HEK293 (cell line): Measurements from ENCODE around the gene RAB9A.
A peak's percentile ranks its signal among the peaks of the same experiment; 100 is the strongest.

Experiments
- CTCF ChIP-seq: fragments of 450-650 bp; formaldehyde crosslinking; IDR thresholded peaks from 2 replicates; pipeline ENCODE4 v1.5.1; 2016; ENCODE audit warnings: missing biosample characterization, missing genetic modification characterization
- KLF1 ChIP-seq: fragments of 450-650 bp; formaldehyde crosslinking; IDR thresholded peaks from 2 replicates; pipeline ENCODE4 v1.5.1; 2016; ENCODE audit warnings: missing biosample characterization, missing genetic modification characterization
- KLF10 ChIP-seq: fragments of 450-650 bp; IDR thresholded peaks from 2 replicates; pipeline ENCODE4 v1.5.1; 2018; ENCODE audit warnings: missing biosample characterization, mild to moderate bottlenecking, missing genetic modification characterization
- MZF1 ChIP-seq: fragments of 450-650 bp; formaldehyde crosslinking; IDR thresholded peaks from 2 replicates; pipeline ENCODE4 v1.5.1; 2017; ENCODE audit warnings: missing biosample characterization, missing genetic modification characterization, borderline replicate concordance
- OSR2 ChIP-seq: fragments of 450-650 bp; formaldehyde crosslinking; IDR thresholded peaks from 2 replicates; pipeline ENCODE4 v1.5.1; 2016; ENCODE audit warnings: missing biosample characterization, missing genetic modification characterization
- PBX3 ChIP-seq: sonication (generic); formaldehyde crosslinking; IDR thresholded peaks from 2 replicates; pipeline ENCODE4 v1.8.1; 2022; ENCODE audit warnings: mild to moderate bottlenecking, moderate library complexity, missing genetic modification reagents
- SCRT1 ChIP-seq: fragments of 450-650 bp; formaldehyde crosslinking; IDR thresholded peaks from 2 replicates; pipeline ENCODE4 v1.5.1; 2016; ENCODE audit warnings: missing biosample characterization, missing genetic modification characterization, borderline replicate concordance
- ZBTB11 ChIP-seq: fragments of 450-650 bp; formaldehyde crosslinking; conservative IDR thresholded peaks from 2 replicates; pipeline ENCODE4 v1.5.1; 2016; ENCODE audit warnings: low read depth, missing biosample characterization, missing genetic modification characterization
- ZEB2 ChIP-seq: fragments of 450-650 bp; formaldehyde crosslinking; IDR thresholded peaks from 2 replicates; pipeline ENCODE4 v1.5.1; 2016; ENCODE audit warnings: missing biosample characterization, missing genetic modification characterization
- ZNF146 ChIP-seq: fragments of 450-650 bp; formaldehyde crosslinking; IDR thresholded peaks from 2 replicates; pipeline ENCODE4 v1.5.1; 2016; ENCODE audit warnings: missing biosample characterization, missing genetic modification characterization
- ZNF148 ChIP-seq: fragments of 450-650 bp; formaldehyde crosslinking; IDR thresholded peaks from 2 replicates; pipeline ENCODE4 v1.5.0; 2017; ENCODE audit warnings: missing biosample characterization, missing genetic modification characterization, borderline replicate concordance
- ZNF2 ChIP-seq: fragments of 450-650 bp; formaldehyde crosslinking; IDR thresholded peaks from 2 replicates; pipeline ENCODE4 v1.5.1; 2016; ENCODE audit warnings: missing biosample characterization, missing genetic modification characterization
- ZNF214 ChIP-seq: fragments of 450-650 bp; formaldehyde crosslinking; IDR thresholded peaks from 2 replicates; pipeline ENCODE4 v1.5.1; 2017; ENCODE audit warnings: missing biosample characterization, mild to moderate bottlenecking, missing genetic modification characterization, borderline replicate concordance
- ZNF239 ChIP-seq: fragments of 450-650 bp; formaldehyde crosslinking; IDR thresholded peaks from 2 replicates; pipeline ENCODE4 v1.5.1; 2016; ENCODE audit warnings: missing biosample characterization, missing genetic modification characterization
- ZNF341 ChIP-seq: fragments of 450-650 bp; formaldehyde crosslinking; IDR thresholded peaks from 2 replicates; pipeline ENCODE4; 2016; ENCODE audit warnings: low read depth, missing biosample characterization, missing genetic modification characterization
- ZNF366 ChIP-seq: fragments of 450-650 bp; formaldehyde crosslinking; conservative IDR thresholded peaks from 2 replicates; pipeline ENCODE4 v1.5.1; 2016; ENCODE audit warnings: missing biosample characterization, missing genetic modification characterization
- ZNF433 ChIP-seq: fragments of 450-650 bp; formaldehyde crosslinking; IDR thresholded peaks from 2 replicates; pipeline ENCODE4 v1.5.1; 2016; ENCODE audit warnings: missing biosample characterization, missing genetic modification characterization, low read depth
- ZNF518A ChIP-seq: fragments of 450-650 bp; formaldehyde crosslinking; conservative IDR thresholded peaks from 2 replicates; pipeline ENCODE4 v1.5.1; 2016; ENCODE audit warnings: low read depth, missing biosample characterization, missing genetic modification characterization
- ZNF624 ChIP-seq: fragments of 450-650 bp; formaldehyde crosslinking; IDR thresholded peaks from 2 replicates; pipeline ENCODE4 v1.5.1; 2017; ENCODE audit warnings: missing biosample characterization, missing genetic modification characterization
- ZNF654 ChIP-seq: fragments of 450-650 bp; formaldehyde crosslinking; IDR thresholded peaks from 2 replicates; pipeline ENCODE4 v1.5.1; 2016; ENCODE audit warnings: low read depth, missing biosample characterization, missing genetic modification characterization
- ZSCAN4 ChIP-seq: fragments of 450-650 bp; formaldehyde crosslinking; IDR thresholded peaks from 2 replicates; pipeline ENCODE4 v1.5.1; 2017; ENCODE audit warnings: missing biosample characterization, missing genetic modification characterization
- ZXDB ChIP-seq: fragments of 450-650 bp; formaldehyde crosslinking; IDR thresholded peaks from 2 replicates; pipeline ENCODE4 v1.5.1; 2016; ENCODE audit warnings: missing biosample characterization, missing genetic modification characterization

RAB9A gene

GRCh38 chrX:13699183-13699826 is 10.4 kb downstream of the RAB9A start (continued):
- TF ChIP-seq CTCF (tag by site-specific recombination) (no peak), ZNF214 (no peak), ZSCAN4 (tag by site-specific recombination) (no peak), ZEB2 (tag by site-specific recombination) (no peak; the same call in 1 of the 2 replicates), ZNF2 (tag by site-specific recombination) (no peak), ZNF146 (tag by site-specific recombination) (no peak), KLF10 (tag by site-specific recombination) (no peak), ZXDB (tag by site-specific recombination) (0 out of 2 replicates have a peak, but pooled peaks have one; percentile 41), ZNF624 (tag by site-specific recombination) (no peak), PBX3 (CRISPR knock-in tag) (no peak), ZNF239 (tag by site-specific recombination) (no peak), ZNF366 (tag by site-specific recombination) (peak; percentile 73), KLF1 (tag by site-specific recombination) (peak; percentile 80), ZNF518A (no peak), ZNF654 (tag by site-specific recombination) (no peak), ZBTB11 (no peak), OSR2 (tag by site-specific recombination) (peak; percentile 80), ZNF433 (tag by site-specific recombination) (no peak), ZNF148 (tag by site-specific recombination) (no peak), MZF1 (tag by site-specific recombination) (no peak), ZNF341 (tag by site-specific recombination) (peak; percentile 65), SCRT1 (no peak)
